GM19238 (cell line): ENCODE data around the gene PIP5KL1.
A peak's percentile ranks its signal among the peaks of the same experiment; 100 is the strongest.

Source experiments
- DNase-seq: peaks from one replicate; pipeline ENCODE4 v3.0.0; 2011; ENCODE audit warnings: low spot score; ENCODE audit not compliant: insufficient read length

Gene PIP5KL1

GRCh38 chr9:127915801-127916719 is 14.5 kb downstream of the PIP5KL1 start:
- DNase-seq, result peak; percentile 64

GRCh38 chr9:127915325-127915752 is 15.2 kb downstream of the PIP5KL1 start:
- no peak for DNase-seq

GRCh38 chr9:127913682-127914081 is 16.9 kb downstream of the PIP5KL1 start:
- DNase-seq, result no peak

DNA sequence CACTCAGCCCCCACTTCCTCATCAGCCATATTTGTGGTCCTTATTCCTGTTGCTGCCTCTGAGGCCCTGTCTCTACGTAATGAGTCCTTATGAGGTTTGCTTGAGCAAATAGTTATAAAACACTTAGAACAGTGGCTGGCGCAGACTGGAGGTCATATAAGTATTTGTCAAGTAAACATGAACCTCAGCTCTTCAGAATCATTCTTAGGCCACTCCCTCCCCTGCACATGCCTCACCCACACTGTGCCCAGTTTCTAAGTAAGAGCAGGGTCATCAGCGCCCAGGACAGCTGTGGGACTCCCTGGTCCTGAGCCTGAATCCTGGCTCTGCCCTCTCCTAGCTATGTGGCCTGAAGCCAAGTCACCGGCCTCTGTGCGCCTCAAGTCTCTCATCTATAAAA is 17.7 kb downstream of the PIP5KL1 start:
- DNase-seq, result no peak

DNA sequence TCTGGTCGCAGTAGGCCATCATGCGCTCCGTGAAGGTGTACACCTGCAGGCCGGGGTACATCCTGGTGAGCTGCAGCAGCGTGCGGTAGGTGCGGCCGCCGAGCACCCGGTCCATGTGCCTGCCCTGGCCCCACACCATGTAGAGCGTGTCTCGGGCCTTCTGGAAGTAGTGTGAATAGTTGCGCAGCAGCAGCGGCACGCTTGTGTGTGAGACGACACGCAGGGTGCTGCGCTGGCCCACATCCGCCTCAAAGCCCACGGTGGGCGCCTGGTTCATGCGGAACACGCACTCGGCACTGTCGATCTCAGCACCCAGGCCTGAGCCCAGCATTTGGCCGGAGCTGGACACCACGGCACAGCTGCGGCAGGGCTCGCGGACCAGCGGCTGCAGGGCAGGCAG is 18.3 kb downstream of the PIP5KL1 start:
- DNase-seq, result no peak

DNA sequence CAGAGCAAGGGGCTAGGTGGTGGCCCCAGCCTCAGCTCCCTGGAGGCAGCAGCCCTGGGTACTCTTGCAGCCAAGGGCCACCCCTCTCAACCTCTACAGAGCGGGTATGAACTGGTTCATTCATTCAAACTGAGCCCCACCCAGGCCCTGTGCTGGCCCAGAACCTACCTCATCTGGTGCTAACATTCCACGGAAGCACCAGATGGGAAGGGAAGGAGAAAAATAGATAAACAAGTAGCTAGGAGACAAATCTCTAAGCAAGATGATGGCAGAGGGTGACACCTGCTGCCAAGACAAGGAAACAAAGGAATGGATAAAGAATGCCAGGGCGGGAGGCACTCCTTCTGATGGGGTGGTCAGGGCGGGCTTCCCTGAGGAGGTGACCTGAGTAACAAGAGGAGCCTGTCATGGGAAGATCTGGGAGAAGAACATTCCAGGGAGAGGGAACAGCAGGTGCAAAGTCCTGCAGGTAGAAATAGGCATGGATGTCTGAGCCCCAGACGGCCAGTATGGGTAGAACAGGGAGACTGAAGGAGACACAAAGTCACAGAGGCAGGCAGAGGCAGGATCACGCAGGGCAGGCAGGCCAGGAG is 19.9 kb downstream of the PIP5KL1 start:
- DNase-seq, result no peak

DNA sequence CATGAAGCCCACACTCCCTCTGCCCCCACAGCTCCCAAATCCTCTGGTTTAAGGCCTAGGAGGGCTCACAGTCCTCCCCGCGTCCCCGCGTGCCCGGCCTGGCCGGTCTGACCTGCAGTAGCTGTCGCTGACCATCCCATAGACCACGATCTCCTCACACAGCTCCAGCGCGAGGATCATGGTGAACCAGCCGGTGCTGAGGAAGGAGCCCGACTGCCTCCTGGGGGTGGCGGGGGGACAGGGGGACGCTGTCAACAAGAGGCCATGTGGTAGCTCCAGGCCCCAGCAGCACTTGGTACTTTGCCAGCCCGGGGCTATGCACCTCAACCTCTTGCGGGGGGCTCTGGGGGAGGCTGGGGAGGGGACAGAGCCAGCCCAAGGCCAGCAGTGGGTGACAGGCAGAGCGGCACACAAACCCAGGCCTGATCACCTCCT is 20.7 kb downstream of the PIP5KL1 start:
- no peak for DNase-seq

DNA sequence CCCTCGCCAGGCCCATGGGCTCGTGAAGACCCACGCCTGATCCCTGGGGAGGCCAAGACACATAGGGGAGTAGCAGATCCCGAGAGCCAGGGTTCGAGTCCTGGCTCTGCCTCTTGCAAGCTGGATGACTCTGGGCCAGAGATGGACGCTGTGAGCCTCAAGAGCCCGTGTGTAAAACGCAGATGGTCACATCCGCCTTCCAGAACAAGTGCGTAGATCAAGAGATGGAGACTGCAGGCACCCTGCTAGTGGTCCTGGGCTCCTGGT is 22.0 kb downstream of the PIP5KL1 start:
- no peak for DNase-seq

- no peak for DNase-seq
Observed at GRCh38 chr9:127907867-127908659, 22.5 kb downstream of the PIP5KL1 start.

DNA sequence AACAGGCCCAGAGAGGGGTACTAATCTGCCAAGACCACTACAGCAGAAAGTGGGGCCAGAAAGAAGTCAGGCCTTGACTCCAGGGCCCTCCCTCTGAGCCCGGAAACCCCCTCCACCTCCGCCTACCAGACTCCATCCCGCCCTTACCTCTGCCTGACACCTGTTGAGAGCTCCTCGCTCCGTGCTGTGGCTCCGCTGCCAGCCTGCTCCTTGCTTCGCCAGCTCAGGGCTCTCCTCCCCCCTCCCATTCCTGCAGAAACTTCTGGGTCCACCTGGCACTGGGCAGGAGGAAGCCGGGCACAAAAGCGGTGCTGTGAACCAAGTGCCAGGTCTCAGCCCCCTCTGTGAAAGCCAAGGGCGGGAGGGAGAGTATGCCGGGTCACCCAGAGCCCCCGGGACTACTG is 24.8 kb downstream of the PIP5KL1 start:
- DNase-seq, result no peak

GRCh38 chr9:127905004-127905728 is 25.4 kb downstream of the PIP5KL1 start:
- no peak for DNase-seq

DNA sequence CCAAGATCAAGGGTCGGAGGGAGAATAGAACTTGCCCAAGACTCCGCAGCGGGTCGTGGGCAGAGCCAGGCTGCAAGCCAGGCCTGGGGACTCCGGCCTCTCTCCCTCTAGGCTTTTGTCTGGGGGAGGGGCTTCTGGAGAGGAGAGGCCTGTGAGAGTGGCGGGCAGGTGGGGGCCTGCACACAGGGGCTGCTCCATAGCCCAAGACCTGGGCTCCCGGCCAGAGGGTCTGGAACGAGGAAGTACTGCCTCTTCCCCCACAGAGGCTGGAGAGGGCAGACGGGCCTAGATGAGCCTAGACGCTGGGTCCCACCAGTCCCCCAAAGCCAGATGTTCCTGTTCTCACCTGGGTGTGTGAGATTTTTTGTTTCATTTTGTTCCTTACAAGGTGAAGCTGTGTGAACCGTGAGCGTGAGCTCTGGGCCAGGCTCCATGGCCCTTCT is 26.0 kb downstream of the PIP5KL1 start:
- no peak for DNase-seq

- DNase-seq, result peak; percentile 55
Observed at GRCh38 chr9:127903557-127904475, 26.8 kb downstream of the PIP5KL1 start.

DNA sequence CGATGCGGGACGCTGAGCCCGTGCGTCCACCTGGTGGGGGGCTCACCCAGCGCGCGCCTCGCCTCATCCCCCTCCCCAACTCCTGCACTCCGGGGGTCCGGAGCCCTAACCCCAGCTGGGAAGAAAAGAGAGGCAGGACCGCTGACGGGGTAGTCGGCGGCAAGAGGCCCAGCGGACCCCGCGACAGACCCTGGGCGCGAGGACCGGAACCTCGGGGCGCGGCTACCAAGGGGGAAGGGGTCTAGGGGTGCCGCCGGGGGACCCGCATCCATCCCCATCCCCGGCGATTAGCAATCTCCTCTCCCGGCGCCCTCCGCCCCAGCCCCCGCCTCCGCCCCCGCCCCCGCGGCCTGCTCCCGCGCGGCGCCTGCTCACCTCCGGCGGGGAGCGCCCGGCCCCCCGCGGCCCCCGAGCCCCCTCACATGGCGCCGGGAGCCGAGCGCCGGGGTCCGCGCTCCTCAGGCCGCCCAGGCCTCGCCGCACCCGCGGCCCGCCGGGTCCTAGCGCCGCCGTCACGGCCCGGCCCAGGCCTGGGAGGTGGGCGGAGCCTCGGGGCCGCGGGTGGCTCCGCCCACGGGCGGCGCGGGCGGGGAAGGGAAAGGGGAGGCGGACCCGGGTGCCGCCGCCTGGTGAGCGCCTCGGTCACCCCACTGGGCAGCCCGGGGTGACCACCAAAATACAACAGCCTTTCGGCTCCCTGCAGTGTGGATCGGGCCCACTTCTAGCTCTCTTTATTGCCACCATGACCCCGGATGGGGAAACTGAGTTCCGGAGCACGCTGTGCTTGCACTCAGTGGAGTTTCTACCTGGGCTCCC is 31.2 kb downstream of the PIP5KL1 start, which contains the start of gene ST6GALNAC6:
TSS of gene ST6GALNAC6 (minus strand) at position 476 of the 816 bp plus-strand sequence. CDS start 1,622 bp downstream, outside the sequence.
- peak; percentile 92 for DNase-seq

DNA sequence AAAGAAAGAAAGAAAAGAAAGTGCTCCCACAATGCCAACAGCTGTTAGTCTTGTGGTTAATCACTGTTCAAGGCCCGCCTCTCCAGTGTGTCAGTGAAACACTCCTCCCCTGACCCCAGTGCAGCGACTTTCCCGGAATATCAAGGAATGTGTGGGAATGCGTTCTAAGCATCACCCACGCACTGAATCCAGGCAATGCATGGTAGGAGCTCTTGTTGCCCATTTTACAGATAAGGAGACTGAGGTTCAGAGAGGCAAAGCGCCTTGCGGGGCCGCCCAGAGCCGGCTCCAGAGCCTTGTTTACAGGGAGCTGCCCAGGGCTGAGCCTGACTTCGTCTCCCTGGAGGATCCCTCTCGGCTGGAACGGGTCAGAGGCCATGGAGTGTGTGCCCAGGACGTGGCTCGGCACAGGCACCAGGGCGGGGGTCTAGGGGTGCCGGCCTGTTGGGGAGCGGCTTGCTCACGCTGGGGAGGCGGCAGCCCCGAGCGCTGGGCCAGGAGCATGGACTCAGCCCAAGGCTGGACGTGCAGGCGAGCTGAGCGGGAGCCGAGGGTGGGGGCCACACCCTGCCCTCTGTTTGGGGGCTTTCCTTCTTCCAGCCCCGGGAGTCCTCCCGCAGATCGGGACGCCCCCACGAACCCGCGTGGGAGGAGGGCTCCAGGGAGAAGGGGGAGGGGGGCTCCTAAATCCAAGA is 32.0 kb downstream of the PIP5KL1 start:
- no peak for DNase-seq

GRCh38 chr9:127897193-127897692 is 33.3 kb downstream of the PIP5KL1 start:
- no peak for DNase-seq

DNA sequence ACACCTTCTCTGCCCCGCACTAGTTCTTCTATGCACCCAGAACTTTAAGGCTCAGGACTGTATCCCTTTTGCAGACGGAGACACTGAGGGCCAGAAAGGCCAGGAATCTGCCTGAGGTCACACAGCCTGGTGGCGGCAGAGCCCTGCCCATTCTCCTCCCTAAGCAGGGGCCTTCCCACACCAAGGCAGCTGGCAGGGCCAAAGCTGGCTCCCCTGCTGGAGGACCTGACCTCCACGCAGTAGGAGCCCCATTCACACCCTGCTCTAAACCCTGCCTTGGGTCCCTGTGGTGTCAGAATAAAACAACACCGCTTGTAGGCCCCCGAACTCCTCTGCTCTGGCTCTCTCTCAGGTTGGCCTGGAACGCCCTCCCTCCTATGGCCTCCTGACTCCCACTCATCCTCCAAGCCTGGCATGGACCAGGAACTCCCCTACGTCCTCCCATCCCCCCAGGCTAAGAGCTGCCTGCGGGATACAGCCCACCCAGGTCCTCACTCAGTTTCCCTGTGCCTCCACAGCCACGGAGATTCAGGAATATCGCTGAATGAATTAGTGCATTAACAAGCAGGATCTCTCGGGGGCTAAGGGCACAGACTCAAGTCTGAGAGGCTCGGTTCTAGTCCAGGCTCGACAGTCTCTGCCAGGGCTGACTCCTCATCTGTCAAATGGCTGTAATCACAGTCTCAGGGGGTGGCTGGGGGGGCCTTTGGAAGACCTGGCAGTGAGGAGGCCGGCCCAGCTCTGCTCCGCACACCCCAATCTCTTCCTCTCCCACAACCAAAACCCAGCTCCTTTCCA is 34.0 kb downstream of the PIP5KL1 start:
- DNase-seq, result no peak

DNA sequence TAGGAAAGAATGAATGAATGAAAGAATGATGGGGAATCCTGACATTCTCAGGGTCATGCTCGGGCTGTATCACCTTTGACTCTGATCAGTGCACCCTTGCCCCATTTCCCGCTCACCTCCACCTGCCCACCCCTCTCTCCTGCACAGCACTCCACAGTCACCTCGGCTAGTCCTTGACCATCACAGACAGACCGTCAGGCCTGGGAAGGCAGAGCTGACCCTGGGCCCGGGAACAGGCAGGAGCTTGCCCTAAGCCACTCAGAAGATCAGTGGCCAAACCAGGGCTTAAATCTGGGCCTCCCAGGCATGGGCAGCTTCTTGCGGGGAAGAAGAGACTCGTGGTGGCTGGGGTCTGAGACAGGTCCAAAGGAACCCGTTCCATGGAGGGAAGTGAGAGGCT is 34.8 kb downstream of the PIP5KL1 start:
- DNase-seq, result no peak
